GDM1 (cell line): Measurements from ENCODE around the gene SLC25A26.
A peak's percentile ranks its signal among the peaks of the same experiment; 100 is the strongest.

ENCODE experiments used
- DNase-seq: peaks from one replicate; lab custom pipeline; 2025; lab: John Stamatoyannopoulos, UW

The SLC25A26 gene

DNA sequence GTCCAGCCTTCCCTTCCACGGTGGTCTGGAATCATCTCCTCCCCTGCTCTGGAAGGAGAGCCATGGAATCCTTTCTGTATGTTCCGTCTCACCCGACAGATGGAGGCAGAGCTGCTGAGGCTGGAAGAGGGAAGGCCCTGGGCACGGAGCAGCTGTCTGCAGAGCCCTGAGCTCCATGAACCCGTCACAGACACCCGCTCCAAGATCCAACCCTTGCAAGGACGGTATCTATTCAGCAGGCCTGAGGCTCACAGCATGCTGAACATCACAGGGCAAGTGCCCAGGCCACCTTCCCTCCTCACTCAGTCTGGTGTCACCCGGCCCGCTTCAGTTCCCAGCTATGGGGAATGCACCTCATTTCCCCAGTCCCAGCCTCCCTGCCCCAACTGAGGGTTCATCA is 176.1 kb downstream of the SLC25A26 start:
- DNase-seq = no peak

DNA sequence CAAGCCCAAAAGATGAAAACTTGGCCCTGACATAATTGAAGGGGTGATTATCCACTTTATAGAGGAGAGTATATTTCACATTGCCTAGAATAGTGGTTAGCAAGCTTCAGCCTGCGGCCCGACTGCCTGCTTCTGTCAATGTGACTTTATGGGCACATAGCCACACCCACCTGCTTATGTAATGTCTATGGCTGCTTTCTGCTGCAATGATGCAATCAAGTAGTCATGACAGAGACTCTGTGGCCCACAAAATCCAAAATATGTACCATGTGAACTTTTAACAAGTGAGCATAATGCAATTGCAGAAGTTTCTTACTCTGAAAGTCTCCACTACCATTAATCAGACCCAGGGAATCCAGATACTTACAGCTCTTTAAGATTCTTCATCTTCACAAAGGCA is 176.9 kb downstream of the SLC25A26 start:
- no peak for DNase-seq

DNA sequence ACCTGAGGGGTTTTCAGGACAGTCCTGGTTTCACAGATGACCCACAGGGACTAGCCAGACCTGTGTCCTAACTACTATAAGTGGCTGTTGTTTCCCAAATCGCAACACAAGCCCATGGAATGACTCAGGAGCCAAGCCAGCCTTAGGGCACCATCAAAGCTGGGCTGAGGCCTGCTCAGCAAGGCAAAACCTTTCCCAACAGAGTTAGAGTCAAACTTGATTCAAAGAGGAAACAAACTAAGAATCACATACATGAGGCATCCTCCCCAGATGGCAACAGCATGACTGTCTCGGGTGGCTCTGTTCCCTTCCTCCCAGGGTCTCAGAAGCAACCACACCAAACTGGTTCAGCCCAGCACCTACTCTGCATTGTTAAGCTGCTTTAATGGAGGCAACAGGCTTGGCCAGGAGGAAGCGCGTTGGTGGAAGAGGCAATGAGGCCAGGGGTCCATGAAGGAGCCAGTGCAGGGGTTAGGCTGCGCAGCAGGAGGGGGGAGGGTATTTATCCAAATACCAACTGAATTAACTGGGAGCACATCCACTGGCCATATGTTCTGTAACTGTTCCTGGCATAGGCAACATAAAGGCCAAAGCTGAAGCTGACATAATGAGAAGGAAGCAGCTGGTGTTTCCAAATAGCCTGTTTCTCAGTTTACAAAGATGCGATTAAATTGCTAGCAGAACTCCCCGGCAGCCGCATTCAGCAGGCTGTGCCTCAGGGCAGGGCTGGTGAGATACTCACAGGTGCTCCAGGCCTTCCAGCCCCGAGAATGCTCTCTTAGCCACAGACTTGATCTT is 177.6 kb downstream of the SLC25A26 start:
- DNase-seq = no peak

- no peak for DNase-seq
Measured at GRCh38 chr3:66399529-66400232, 178.9 kb downstream of the SLC25A26 start.

DNA sequence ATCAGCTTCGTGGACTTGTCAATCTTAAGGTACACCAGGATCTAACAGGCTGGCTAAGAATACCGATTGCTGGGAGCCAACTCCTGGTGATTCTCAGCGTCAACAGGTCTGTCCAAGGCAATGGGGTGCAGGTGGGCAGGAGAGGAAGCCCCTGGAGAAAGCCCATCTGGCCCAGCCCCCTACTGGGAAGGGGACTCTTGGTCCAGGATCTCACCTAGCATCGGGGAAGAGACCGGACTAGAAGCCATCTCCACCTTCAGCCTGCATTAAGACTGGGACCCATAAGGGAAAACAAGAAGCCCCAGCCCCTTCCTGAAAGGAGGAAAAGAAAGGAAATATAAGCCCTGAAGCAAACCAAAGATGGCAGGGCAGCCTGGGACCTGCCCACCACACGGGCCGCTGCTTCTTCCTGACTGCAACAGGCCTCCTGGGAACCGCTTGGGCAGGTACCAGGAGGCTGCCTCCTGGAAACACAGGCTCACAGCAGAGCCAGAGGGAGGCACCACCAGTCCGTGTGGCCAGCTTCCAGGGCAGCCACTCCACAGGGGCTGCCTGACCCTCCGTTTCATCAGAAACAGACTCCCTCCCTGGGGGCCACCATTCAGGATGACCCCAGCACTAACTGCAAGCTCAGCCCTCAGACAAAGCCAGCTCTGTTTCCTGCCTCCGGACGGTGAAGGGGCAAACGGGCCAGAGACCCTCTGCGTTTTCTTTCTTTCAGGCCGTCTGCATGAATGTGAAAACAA is 179.8 kb downstream of the SLC25A26 start:
- no peak for DNase-seq

- DNase-seq = no peak
Measured at GRCh38 chr3:66401157-66401550, 180.4 kb downstream of the SLC25A26 start.

- no peak for DNase-seq
Measured at GRCh38 chr3:66401675-66402491, 181.1 kb downstream of the SLC25A26 start.

- no peak for DNase-seq
Measured at GRCh38 chr3:66402596-66403290, 181.9 kb downstream of the SLC25A26 start.

- no peak for DNase-seq
Measured at GRCh38 chr3:66403323-66403990, 182.7 kb downstream of the SLC25A26 start.

DNA sequence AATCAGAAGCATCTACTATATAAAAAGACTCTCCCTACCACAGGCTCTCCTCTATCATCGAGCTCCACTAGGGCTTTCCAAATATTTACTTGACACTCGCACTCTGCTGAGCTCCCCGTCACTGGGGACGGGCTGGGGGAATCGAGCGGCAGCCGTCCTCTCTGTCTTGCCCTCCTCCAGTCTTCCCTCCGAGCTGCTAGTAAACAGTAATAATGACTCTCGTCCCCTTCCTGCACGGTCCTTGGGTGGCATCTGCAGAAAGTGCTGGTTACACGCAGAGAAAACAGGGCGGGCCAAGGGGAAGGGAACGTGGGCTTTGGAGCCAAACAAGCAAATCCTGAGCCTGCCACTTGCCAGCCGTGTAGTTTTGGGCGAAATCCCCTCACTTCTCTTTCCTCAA is 183.4 kb downstream of the SLC25A26 start:
- no peak for DNase-seq

- DNase-seq = no peak
Measured at GRCh38 chr3:66404903-66405700, 184.3 kb downstream of the SLC25A26 start.

DNA sequence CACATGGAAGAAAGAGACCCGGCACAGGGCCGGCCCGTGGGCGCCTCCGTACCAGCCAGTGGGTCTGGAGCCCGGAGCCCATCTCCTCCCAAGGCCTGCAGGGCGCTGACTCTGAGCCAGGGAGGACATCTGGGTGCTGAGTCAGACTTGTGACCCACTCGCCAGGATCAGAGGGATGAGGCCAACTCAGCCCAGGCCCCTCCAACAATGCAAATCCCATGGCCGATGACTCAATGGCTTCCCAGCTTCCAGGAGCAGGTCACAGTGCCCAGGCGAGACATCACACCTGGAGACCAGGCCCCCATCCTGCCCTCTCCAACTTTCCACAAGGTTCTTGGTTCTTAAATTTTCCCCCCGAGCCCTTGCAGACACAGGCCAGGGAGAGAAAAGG is 184.9 kb downstream of the SLC25A26 start:
- no peak for DNase-seq

DNA sequence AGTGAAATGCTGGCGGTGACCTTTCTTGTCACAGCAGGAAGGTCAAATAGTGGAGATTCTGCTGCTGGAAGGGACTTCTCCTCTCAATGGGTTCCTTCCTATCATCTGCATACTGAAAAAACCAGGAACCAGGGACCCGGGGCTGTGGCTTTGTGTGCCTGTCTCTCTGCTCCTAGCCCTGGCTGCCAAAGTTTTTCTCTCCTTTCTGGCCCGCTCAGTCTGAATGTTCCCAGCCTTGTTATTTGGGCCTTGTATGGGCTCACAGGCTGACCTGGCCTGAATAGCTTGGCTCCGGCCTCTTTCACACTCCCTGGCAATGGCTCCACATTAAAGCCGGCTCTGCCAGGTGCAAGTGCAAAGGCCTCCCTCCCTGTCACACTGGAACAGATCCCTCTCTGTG is 185.4 kb downstream of the SLC25A26 start:
- DNase-seq = no peak

GRCh38 chr3:66406831-66407610 is 186.2 kb downstream of the SLC25A26 start:
- DNase-seq = no peak

DNA sequence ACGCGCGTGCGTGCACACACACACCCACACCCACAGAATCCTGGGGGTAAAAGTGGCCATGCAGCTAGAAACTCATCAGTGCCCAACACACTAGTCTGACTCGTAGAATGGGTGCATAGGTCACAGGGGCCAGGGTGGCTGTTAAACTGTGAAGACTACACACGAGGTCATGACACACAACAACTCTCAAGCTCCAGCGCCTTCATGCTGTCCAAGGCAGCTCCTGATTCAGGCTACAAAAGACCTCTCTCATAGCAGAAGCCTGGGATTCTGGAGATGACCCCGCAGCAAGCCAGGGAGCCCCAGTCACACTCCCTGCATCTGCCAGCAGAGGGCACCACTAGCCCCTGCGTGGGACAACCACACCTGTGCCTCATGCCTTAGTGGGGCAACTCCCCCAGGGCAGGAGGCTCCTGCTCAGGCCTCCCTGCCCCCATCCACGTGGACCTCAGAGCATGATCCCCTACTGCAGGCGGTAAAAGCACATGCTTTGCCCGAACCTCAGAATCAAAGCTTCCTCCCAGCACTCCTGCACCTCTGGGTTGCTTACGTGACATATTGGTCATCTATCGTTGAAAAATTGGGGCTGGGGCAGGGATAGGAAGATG is 186.9 kb downstream of the SLC25A26 start:
- peak; percentile 4 for DNase-seq

DNA sequence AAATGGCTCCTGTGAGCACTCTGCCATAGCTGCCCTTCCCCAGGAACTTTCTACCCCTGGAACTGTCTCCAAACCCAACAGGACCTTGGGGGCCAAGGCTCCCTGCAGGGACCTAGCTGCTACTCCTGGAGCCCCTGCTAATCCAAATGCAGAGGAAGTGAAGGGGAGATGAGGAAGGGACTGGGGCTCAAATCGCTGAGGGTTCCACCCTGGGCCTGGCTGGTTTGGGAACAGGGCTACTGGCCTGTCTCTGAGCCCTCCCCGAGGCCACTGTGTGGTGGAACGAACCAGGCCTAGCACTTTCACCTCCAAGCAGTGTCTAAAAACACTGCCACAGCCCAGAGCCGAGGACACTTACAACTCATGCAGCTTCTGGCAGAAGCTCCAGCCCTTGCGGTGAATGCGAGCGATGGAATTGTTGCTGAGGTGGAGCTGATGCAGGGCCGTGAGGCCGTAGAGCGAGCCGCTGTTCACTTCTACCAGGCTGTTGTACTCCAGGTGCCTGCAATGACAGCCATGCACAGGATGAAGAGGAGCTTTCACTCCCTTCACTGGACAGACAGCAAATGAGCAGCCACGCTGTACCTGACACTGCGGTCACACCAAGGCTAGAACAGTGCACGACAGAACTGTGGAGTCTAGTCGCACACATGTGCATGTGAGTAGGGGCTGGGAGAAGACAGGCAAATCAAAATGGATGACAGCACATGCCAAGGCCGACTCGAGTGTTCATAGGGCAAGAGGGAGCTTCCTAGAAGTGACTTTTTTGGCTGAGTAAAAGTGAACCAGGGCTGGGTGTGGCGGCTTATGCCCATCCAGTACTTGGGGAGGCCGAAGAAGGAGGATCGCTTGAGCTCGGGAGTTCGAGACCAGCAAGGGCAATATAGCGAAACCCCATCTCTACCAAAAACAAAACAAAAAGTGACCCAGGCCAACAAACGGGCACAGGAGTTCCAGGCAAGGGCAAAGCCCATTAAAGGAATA is 189.3 kb downstream of the SLC25A26 start:
- no peak for DNase-seq

DNA sequence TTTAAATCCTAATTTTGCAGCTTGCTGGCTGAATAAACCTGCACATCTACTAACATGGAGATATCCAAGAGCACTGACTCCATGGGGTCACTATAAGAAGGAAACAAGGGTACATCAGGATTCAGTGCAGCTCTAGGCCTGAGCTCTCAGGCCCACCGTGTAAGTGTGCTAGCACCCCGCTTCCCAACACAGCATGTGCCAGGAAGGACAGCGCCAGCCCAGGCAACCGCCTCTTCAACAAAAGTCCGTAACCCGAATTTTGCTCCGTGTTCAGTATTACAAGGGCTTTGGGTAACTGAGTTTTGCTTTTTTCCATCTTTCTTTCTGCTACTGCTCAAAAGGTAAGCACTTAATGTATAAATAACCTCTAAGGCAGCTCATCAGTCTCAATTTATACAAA is 190.2 kb downstream of the SLC25A26 start:
- DNase-seq = no peak

- no peak for DNase-seq
Measured at GRCh38 chr3:66411474-66411873, 190.7 kb downstream of the SLC25A26 start.
